ENCODE measurements around the gene RICTOR.

DNA sequence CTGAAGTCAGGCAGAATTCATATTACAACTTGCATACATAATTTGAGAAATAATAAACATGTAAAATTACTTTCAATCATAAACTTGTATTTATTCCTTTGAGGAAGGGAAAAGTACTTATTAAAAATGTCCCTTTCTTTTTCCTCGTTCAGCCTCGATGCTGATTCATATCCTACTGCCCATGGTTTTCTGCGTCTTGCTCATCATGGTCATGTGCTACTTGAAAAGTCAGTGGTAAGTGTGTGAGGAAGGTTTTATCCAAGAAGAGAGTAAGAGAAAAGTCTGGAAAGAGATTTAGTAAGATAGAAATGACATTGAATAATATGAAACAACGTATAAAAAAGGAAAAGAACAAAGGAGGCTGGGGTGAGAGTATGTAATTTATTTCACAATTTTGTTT, 142.5 kb downstream of the RICTOR start:
- TF ChIP-seq, protein P1, sequence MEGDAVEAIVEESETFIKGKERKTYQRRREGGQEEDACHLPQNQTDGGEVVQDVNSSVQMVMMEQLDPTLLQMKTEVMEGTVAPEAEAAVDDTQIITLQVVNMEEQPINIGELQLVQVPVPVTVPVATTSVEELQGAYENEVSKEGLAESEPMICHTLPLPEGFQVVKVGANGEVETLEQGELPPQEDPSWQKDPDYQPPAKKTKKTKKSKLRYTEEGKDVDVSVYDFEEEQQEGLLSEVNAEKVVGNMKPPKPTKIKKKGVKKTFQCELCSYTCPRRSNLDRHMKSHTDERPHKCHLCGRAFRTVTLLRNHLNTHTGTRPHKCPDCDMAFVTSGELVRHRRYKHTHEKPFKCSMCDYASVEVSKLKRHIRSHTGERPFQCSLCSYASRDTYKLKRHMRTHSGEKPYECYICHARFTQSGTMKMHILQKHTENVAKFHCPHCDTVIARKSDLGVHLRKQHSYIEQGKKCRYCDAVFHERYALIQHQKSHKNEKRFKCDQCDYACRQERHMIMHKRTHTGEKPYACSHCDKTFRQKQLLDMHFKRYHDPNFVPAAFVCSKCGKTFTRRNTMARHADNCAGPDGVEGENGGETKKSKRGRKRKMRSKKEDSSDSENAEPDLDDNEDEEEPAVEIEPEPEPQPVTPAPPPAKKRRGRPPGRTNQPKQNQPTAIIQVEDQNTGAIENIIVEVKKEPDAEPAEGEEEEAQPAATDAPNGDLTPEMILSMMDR (tag by site-specific recombination; IDR thresholded peaks at IDR 0.05): no peak
- TF ChIP-seq ZNF830 (tag by site-specific recombination; IDR thresholded peaks at IDR 0.05; ENCODE audit: low read depth): no peak
- no peak for TF ChIP-seq TCF7L2 (IDR thresholded peaks at IDR 0.05; ENCODE audit: borderline replicate concordance, low read depth, low read length)
- no peak for TF ChIP-seq ZNF549 (tag by site-specific recombination; IDR thresholded peaks at IDR 0.05)
- TF ChIP-seq, protein P2, sequence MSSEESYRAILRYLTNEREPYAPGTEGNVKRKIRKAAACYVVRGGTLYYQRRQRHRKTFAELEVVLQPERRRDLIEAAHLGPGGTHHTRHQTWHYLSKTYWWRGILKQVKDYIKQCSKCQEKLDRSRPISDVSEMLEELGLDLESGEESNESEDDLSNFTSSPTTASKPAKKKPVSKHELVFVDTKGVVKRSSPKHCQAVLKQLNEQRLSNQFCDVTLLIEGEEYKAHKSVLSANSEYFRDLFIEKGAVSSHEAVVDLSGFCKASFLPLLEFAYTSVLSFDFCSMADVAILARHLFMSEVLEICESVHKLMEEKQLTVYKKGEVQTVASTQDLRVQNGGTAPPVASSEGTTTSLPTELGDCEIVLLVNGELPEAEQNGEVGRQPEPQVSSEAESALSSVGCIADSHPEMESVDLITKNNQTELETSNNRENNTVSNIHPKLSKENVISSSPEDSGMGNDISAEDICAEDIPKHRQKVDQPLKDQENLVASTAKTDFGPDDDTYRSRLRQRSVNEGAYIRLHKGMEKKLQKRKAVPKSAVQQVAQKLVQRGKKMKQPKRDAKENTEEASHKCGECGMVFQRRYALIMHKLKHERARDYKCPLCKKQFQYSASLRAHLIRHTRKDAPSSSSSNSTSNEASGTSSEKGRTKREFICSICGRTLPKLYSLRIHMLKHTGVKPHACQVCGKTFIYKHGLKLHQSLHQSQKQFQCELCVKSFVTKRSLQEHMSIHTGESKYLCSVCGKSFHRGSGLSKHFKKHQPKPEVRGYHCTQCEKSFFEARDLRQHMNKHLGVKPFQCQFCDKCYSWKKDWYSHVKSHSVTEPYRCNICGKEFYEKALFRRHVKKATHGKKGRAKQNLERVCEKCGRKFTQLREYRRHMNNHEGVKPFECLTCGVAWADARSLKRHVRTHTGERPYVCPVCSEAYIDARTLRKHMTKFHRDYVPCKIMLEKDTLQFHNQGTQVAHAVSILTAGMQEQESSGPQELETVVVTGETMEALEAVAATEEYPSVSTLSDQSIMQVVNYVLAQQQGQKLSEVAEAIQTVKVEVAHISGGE (tag by site-specific recombination; conservative IDR thresholded peaks at IDR 0.05; ENCODE audit: low read depth): no peak
- no peak for TF ChIP-seq ZNF701 (tag by site-specific recombination; IDR thresholded peaks at IDR 0.05)
- TF ChIP-seq, protein P3, sequence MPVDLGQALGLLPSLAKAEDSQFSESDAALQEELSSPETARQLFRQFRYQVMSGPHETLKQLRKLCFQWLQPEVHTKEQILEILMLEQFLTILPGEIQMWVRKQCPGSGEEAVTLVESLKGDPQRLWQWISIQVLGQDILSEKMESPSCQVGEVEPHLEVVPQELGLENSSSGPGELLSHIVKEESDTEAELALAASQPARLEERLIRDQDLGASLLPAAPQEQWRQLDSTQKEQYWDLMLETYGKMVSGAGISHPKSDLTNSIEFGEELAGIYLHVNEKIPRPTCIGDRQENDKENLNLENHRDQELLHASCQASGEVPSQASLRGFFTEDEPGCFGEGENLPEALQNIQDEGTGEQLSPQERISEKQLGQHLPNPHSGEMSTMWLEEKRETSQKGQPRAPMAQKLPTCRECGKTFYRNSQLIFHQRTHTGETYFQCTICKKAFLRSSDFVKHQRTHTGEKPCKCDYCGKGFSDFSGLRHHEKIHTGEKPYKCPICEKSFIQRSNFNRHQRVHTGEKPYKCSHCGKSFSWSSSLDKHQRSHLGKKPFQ (tag by site-specific recombination; IDR thresholded peaks at IDR 0.05): no peak
- TF ChIP-seq ZEB2 (tag by site-specific recombination; IDR thresholded peaks at IDR 0.05): no peak
- no peak for TF ChIP-seq SP7 (tag by site-specific recombination; IDR thresholded peaks at IDR 0.05)
